GM12892 (cell line): ENCODE results near the gene KCNJ6.

Source experiments
- POLR2A ChIP-seq: IDR thresholded peaks from 2 replicates; pipeline ENCODE4 v1.6.1; 2011; ENCODE audit warnings: low read depth, low read length, control low read depth
- POLR2AphosphoS5 ChIP-seq: IDR thresholded peaks from 2 replicates; pipeline ENCODE4 v1.6.1; 2011; ENCODE audit warnings: low read depth, low read length, control low read depth

DNA sequence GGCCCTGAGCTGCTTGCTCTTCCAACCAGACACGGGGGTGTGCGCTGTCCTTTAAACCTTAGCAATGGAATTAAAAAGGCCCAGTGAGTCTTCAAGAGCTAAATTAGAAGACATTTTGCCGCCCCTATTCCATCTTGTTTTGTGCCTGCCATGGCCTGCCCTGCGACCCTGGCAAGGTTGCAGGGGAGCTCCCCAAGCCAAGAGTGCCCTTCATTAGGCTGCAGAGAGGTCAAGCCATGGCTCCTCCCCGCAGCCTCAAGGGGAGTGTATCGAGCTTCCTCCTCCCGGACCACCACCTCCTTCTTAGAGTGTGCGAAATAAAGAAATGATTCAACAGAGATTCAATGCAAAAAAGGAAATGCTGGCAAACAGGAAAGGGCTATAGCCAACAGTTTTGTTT lies 293.5 kb downstream of the KCNJ6 start:
- TF ChIP-seq POLR2A (no peak), POLR2AphosphoS5 (no peak)
